Renal pelvis (tissue), 4 donors: ENCODE results near the gene CCDC57. TPM values are rescaled to one million over a fixed set of nuclear protein-coding genes. Genes with fewer than 3 reads are reported as not detected.
"Not testable (repeated sequence)": the region's sequence is repeated elsewhere in the genome, so short reads cannot be mapped to it uniquely, and the experiment has no call there.

ENCODE experiments used
- DNase-seq: peaks from one replicate; pipeline ENCODE4 v3.0.0-alpha.2; 2013
- polyA plus RNA-seq, 3 donors: library from polyadenylated mRNA; unstranded; fragments of 120-200 nt; gene quantifications; one replicate each; pipeline ENCODE4 v1.2.1, GENCODE V29; 2013; ENCODE audit not compliant: insufficient read length in 3 of 3

The CCDC57 gene
- polyA plus RNA-seq, 3 donors, result 50.9 to 98.3 (median 89.0) TPM

DNA sequence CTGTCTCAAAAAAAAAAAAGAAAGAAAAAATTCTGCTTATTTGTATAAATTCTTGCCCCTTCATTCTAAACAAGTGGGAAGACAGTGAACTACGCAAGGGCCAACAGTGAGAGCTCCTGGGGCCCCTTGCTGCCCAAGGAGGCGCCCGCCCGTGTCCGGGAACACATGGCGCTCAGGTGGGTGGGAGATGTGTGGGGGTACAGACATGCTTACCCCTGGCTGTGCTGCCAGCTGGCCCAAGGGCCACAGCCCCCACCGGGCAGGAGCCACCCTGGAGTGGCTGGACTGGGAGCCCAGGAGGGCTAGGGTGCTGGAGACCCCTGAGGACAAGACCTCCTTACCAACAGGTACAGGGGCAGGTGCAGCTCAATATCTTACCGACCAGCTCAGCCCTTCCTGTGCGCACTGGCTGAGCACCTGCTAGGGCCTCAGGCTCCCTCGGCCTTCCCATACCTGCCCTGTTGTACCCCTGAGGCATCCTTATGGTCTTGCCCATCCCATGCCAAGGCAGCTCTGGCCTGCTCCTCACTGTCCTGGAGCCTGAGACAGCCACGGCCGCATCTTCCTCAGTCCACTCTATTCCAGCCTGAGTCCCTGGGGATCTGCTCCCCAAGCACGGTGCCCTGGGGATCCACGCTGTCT, 56.2 kb downstream of the CCDC57 start:
- no peak for DNase-seq

DNA sequence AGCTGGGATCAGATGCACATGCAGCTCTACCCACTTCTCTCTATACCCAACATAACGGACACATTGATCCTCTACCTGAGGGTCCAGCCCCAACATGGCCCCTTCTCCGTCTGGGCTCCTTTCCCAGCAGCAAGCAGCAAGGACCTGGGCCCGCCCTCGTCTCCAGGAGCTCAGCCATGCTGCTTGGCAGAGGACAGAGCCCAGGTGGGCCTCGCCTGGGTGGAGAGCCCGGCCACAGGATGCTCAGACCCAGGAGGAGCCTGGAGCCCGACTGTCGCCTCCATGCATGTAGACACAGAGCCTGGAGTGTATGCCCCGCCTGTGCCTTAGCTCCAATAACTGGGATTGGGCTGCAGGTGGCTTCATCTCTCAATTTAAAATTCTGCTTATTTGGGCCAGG, 57.0 kb downstream of the CCDC57 start:
- no peak for DNase-seq

DNA sequence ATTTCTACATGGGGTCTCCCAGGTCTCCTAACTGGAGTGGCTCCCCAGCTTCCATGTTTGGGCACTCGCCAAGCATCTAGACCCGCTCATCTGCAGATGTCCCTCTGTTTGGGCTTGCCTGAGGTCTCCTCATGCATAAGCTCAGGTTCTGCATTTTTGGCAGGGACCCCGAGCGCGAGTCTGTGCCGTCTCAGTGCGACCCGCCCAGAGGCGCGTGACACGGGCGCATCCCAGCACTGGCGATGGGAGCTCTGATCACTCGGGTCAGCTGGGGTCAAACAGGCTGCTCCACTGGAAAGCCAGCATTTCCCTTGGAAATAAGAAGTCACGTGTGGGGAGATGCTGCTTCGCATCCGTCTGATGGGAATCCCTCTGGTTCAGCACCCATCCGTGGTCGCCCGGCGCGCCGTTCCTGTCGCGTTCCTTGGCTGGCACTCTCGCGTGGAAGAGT, 57.7 kb downstream of the CCDC57 start:
- DNase-seq, result no peak

- peak; percentile 69 for DNase-seq
These were observed 58.8 kb downstream of the CCDC57 start for GRCh38 chr17:82153745-82154375.

- DNase-seq, result no peak
These were observed 59.3 kb downstream of the CCDC57 start for GRCh38 chr17:82153295-82153691.

DNA sequence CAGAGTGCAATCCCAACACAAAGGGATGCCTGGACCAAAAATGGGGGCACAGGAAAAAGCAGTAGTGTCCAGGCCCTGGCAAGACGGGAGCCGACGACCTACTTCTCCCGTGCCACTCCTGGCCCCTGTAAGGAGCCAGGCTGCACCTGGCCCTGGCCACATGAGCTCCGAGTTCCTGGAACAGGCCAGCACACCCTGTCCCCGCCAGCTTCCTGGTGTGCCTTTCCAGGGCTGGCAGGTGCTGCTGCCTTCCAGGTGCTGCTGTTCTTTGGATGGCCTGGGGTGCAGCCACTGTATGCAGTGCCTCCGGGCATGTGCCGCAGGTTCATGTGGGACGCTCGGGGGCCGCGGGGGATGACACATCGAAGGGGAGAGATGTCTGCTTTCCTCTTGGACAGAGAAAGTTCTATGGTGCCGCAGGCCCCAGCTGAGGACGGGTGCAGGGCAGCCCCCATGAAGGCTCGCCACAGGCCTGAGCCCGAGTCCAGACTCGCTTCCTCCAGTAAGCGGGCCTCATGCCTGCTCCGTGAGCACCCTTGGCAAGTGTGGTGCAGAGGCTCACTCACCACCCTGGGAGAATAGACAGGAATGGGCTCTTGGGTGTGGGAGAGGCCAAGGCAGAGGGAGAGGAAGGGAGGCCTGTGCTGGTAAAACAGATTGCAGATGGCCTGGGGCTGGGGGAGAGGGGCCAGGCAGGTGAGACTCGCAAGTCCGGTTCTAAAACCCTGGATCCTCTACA, 59.9 kb downstream of the CCDC57 start:
- DNase-seq, result no peak

DNA sequence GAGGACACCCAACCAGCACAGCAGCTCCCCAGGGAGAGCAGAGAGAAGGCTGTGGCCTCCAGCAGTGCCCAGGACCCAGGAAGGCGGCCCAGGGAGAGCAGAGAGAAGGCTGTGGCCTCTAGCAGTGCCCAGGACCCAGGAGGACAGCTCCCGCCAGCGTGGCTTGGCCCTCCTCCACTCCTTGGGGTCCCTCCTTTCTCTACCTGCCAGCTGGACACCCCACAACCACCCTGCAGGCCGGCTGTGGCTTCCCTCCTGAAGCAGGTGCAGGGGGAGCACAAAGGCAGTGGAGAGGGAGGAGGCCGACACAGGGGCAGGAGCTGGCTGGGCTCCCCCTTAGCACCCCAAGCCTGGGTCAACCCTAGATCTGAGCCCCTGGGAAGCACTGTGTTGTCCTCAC, 60.5 kb downstream of the CCDC57 start:
- DNase-seq, result no peak

DNA sequence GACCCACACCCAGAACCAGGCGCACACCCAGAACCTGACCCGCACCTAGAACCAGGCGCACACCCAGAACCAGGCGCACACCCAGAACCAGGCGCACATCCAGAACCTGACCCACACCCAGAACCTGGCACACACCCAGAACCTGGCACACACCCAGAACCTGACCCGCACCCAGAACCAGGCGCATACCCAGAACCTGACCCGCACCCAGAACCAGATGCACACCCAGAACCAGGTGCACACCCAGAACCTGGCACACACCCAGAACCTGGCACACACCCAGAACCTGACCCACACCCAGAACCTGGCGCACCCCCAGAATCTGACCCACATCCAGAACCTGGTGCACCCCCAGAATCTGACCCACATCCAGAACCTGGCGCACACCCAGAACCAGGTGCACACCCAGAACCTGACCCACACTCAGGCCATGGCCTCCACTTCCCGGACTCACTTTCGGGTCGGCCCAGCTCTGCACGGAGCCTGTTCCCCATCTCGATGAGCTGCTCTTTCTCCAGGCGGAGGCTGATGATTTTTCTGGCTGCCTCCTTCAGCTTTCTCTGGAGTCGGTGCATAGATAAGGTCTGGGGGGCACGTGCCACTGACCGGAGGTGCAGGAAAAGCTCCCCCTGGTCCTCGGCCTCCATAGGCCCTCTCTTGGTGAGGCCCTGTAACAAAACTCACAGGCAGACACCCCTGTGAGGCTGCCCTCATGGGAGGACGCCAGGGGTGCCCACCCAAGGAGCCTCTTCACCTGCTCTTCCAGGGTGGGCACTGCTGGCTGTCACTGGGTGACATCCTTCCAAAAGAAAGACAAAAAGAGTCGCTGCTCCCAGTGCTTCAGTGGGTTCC, 61.3 kb downstream of the CCDC57 start:
- no peak for DNase-seq

GRCh38 chr17:82149401-82150099, 63.1 kb downstream of the CCDC57 start:
- no peak for DNase-seq

GRCh38 chr17:82148997-82149396, 63.6 kb downstream of the CCDC57 start:
- no peak for DNase-seq

DNA sequence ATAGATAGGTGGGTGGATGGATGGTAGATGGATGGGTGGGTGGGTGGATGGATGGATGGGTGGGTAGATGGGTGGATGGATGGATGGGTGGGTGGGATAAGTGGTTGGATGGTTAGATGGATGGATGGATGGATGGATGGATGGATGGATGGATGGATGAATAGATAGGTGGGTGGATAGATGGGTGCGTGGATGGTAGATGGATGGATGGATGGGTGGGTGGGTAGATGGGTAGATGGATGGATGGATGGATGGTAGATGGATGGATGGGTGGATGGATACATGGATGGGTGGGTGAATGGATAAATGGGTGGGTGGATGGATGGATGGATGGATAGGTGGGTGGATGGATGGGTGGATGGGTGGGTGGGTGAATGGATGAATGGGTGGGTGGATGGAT, 64.6 kb downstream of the CCDC57 start:
- DNase-seq, result no peak

GRCh38 chr17:82146663-82147654, 65.7 kb downstream of the CCDC57 start:
- no peak for DNase-seq

- DNase-seq, result no peak
These were observed 67.0 kb downstream of the CCDC57 start for GRCh38 chr17:82145550-82146155.

GRCh38 chr17:82143333-82143732, 69.3 kb downstream of the CCDC57 start:
- no peak for DNase-seq

GRCh38 chr17:82139961-82140360, 72.7 kb downstream of the CCDC57 start:
- not testable (repeated sequence) for DNase-seq

DNA sequence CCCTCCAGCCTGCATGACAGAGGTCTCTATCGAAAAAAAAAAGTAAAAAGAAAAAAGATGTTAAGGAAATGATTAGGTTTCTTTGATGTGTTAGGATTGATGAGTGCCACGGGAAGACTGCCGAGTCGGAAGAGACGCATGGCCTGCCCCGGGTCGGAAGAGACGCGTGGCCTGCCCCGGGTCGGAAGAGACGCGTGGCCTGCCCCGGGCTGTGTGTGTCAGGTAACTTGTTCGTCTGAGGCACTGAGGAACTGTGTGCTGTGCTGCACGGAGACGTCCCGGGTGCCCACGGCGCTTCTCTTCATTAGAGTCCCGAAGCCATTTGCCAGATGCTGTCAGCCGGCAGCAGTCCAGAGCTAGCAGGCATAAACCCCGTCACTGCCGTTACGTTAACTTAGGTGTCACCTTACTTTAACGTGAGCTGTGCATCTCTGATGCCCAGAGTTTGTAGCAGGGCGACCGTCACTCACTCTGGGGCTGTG, 74.1 kb downstream of the CCDC57 start:
- DNase-seq, result no peak

GRCh38 chr17:82134101-82134500, 78.5 kb downstream of the CCDC57 start:
- no peak for DNase-seq

- DNase-seq, result not testable (repeated sequence)
These were observed 79.3 kb downstream of the CCDC57 start for GRCh38 chr17:82133166-82133953.

- DNase-seq, result no peak
These were observed 83.5 kb downstream of the CCDC57 start for GRCh38 chr17:82129095-82129494.
